ENCODE results near the gene KEAP1.
"Not testable (repeated sequence)": the region's sequence is repeated elsewhere in the genome, so short reads cannot be mapped to it uniquely, and the experiment has no call there.

The KEAP1 gene

DNA sequence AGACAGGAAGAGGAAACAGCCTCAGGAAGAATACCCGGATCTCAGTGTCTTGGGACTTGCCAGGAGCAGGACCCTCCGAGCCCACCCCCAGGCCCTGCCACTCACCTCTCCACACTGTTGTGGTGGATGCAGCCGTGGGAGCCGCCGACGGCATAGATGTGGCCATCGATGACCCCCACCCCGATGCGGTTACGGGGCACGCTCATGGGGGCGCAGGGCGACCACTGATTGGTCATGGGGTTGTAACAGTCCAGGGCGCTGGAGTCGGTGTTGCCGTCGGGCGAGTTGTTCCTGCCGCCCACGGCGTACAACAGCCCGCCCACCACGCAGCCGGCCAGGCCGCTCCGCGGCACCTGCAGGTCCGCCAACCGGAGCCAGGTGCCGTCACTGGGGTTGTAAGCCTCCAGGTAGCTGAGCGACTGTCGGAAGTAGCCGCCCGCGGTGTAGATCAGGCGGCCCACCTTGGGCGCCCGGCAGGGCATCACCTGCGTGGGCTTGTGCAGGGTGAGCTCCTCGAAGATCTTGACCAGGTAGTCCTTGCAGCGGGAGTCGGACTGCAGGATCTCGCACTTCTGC, 11.6 kb downstream of the KEAP1 start:
- FAIRE-seq, result no peak

- FAIRE-seq, result no peak
Measured at GRCh38 chr19:10486551-10486950, 16.6 kb downstream of the KEAP1 start.

DNA sequence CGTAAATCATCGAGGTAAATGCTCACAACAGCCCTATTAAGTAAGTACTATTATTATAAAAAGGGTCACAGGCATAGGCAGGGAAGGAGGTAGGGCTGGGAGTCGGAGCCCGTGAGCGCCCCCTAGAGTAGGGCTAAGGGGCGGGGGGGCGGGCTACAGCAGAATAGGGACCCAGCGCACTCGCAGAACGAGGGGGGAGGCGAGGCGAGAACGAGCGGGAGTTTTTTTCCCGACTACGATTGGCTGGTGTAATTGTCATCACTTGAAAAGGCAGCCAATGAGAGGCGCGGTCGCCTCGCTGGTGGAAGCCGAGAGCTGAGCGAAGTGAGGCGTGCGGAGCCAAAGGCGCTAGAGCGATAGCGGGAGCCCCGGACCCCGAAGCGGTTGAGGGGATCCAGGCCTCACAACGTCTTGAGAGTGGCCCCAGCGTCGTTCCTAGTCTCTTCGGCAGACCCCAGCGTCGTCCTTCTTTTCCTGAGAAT, 24.2 kb downstream of the KEAP1 start:
- FAIRE-seq, result no peak

- no peak for FAIRE-seq
Measured at GRCh38 chr19:10478476-10478875, 24.7 kb downstream of the KEAP1 start.

- no peak for FAIRE-seq
Measured at GRCh38 chr19:10474962-10475451, 28.1 kb downstream of the KEAP1 start.

DNA sequence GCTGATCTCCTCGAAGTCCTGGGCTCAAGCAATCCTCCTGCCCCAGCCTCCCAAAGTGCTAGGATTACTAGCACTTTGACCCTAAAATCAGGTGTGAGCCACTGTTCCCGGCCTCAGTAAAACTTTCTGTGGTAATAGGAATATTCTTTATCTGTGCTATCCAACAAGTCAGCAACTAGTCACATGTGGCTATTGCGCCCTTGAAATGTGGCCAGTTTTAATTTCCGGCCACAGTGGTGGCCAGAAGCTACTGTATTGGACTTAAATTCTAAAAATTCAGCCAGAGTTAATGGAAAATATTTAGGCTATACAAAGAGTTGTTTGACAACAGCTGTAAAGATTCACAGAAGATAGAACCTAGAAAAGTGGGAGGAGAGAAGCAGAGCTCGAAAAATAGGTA, 30.0 kb downstream of the KEAP1 start:
- FAIRE-seq, result no peak

GRCh38 chr19:10471909-10472308, 31.2 kb downstream of the KEAP1 start:
- no peak for FAIRE-seq

- FAIRE-seq, result no peak
Measured at GRCh38 chr19:10468133-10468532, 35.0 kb downstream of the KEAP1 start.

DNA sequence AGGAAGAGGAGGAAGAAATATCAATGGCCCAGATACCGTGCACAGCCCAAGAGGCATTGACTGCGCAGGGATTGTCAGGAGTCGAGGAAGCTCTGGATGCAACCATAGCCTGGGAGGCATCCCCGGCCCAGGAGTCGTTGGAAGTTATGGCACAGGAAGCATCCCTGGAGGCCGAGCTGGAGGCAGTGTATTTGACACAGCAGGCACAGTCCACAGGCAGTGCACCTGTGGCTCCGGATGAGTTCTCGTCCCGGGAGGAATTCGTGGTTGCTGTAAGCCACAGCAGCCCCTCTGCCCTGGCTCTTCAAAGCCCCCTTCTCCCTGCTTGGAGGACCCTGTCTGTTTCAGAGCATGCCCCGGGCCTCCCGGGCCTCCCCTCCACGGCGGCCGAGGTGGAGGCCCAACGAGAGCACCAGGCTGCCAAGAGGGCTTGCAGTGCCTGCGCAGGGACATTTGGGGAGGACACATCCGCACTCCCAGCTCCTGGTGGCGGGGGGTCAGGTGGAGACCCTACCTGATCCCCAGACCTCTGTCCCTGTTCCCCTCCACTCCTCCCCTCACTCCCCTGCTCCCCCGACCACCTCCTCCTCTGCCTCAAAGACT, 36.0 kb downstream of the KEAP1 start:
- no peak for FAIRE-seq

DNA sequence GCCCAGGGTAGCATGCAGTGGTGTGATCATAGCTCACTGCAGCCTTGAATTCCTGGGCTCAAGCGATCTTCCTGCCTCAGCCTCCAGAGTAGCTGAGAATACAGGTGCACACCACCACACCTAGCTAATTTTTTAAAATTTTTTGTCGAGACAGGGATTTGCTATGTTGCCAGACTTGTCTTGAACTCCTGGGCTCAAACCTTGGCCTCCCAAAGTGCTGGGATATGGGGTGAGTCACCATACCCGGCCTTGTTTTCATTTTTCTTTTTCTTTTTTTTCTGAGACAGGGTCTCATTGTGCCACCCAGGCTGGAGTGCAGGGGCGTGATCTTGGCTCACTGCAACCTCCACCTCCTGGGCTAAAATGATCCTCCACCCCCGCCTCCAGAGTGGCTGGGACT, 38.7 kb downstream of the KEAP1 start:
- no peak for FAIRE-seq

- FAIRE-seq, result no peak
Measured at GRCh38 chr19:10462557-10462956, 40.6 kb downstream of the KEAP1 start.

DNA sequence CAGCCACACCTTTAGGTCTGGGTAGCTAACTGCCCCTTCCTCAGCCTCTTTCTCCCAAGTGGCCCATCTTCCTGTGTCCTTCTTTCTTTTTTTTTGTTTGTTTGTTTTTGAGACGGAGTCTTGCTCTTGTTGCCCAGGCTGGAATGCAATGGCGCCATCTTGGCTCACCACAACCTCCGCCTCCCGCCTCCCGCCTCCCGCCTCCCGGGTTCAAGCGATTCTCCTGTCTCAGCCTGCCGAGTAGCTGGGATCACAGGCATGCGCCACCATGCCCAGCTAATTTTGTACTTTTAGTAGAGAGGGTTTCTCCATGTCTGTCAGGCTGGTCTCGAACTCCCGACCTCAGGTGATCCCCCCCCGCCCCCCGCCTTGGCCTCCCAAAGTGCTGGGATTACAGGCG, 41.1 kb downstream of the KEAP1 start:
- FAIRE-seq, result not testable (repeated sequence)

DNA sequence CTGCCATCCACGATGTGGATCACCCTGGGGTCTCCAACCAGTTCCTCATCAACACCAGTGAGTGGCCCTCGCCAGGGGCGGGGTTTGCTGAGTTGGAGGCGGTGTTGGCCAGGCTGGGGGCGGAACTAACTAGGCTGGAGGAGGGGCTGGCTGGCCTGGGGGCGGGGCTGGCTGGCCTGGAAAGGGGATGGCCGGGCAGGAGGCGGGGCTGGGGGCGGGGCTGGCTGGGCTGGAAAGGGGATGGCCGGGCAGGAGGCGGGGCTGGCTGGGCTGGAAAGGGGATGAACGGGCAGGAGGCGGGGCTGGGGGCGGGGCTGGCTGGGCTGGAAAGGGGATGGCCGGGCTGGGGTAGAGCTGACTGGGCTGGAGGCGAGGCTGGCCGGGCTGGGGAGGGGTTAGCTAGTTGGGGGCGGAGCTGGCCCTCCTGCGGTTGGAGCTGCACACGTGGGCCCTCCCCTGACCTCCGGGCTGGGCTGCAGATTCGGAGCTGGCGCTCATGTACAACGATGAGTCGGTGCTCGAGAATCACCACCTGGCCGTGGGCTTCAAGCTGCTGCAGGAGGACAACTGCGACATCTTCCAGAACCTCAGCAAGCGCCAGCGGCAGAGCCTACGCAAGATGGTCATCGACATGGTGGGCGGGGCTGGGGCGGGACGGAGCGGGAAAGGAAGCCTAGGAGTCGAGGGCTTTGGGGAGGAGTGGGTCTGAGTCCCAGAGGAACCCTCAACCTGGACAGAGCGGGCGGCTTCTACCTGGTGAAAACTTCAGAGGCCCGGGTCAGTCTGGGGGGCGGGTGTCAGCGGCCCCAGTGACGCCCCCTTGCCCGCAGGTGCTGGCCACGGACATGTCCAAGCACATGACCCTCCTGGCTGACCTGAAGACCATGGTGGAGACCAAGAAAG, 41.9 kb downstream of the KEAP1 start:
- no peak for FAIRE-seq

DNA sequence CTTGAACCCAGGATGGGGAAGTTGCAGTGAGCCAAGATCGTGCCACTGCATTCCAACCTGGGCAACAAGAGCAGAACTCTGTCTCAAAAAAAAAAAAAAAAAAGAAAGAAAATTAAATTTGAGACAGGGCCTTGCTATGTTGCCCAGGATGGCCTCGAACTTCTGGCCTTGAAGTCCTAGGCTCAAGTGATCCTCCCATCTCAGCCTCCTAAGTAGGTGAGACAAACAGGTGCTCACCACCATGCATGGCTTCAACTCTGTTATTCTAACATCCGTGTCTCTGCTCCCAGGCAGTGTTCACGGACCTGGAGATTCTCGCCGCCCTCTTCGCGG, 42.5 kb downstream of the KEAP1 start:
- FAIRE-seq, result no peak

GRCh38 chr19:10458733-10459132, 44.4 kb downstream of the KEAP1 start:
- FAIRE-seq, result not testable (repeated sequence)

DNA sequence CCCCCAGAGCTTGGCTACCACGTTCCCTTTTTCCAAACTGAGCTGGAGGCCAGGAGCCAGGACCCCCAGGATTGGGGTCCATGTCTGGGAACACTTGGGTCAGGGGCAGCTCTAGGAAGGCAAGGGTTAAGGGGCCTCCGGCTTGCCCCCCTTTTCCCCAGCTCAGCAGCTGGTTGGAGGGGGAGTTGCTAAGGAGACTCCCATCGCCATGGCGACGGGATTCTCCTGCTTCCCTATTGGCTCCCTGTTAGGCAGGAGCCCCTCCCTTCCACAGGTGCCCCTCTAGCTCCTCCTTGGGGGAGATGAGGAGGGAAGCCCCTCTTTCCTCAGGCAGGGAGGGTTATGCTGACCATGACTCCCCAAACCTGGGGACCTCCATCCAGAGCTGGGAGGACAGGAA, 48.9 kb downstream of the KEAP1 start:
- no peak for FAIRE-seq

DNA sequence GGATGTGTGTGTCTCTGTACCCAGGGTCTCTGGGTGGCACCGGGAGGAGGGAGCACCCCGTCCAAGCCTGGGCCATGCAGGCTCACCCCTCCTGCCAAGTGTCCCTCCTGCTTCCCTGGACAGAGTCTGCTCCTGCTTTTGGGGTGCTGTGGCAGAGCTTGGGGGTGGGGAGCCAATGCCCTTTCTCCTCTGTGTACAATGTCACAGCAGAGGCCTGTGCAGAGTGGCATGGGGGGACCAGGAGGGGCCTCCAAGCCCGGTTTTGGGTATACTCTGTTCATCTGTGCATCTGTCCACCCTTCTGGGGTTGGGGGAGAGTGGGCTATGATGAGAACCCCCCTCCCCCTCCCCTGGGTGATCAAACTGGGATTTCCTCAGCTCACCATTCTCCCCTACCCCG, 49.3 kb downstream of the KEAP1 start:
- FAIRE-seq, result no peak

DNA sequence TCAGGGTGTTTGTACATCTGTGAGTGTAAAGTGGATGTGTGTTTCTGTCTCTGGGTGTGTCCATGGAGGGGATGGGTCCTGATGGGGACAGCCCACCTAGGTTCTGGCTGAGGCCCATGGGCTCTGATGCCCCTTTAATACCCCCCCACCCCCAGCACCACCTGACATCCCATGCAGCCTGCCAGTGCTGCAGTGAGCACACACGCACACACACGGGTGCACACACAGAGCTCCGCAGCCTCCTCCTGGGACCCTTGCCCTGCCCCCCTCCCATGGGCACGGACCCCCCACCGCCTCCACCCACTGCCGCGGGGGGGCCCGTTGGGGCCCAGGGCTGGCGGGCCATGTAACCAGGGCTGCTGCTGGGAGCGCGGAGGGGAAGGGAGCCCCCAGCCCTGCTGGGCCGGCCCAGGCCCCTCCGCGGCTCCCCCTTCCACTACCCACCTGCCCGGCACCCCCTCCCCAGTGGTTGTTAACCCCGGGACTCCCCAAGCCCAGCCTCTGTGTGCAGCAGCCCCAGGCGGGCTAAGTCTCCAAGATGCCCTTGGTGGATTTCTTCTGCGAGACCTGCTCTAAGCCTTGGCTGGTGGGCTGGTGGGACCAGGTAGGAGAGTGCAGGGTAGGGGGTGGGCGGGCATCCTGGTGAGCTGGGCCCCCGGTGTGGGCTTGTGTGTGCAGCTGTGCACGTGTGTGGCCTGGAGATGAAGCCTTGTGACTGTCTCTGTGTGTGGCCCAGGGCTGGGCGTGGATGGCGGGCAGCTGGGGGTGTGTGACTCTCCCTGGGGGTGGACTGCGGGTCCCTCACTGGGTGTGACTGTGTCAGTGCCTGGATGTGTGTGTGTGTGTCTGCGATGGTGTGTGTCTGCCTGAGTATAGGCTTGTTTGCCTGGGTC, 50.2 kb downstream of the KEAP1 start:
- FAIRE-seq, result no peak

GRCh38 chr19:10450853-10451609, 52.1 kb downstream of the KEAP1 start:
- no peak for FAIRE-seq

GRCh38 chr19:10450191-10450852, 52.8 kb downstream of the KEAP1 start:
- no peak for FAIRE-seq

GRCh38 chr19:10449037-10449436, 54.1 kb downstream of the KEAP1 start:
- no peak for FAIRE-seq

- no peak for FAIRE-seq
Measured at GRCh38 chr19:10442698-10443097, 60.5 kb downstream of the KEAP1 start.

All from islet of Langerhans (tissue), 1 donor.